ENCODE results near the gene ISX. TPM values are rescaled to one million over a fixed set of nuclear protein-coding genes. Genes with fewer than 3 reads are reported as not detected.

ISX gene
- total RNA-seq, 4 donors from 2014 or later = not detected

- no peaks in the 10 kb centered on the region for H3K36me3 ChIP-seq
- no peak for ATAC-seq
- no peaks in the 10 kb centered on the region for H3K4me1 ChIP-seq
- H3K9me3 ChIP-seq = no peaks in the 10 kb centered on the region
- H3K27ac ChIP-seq = no peak overlapping the region
- no peak overlapping the region for H3K4me3 ChIP-seq
- TF ChIP-seq EP300 (IDR thresholded peaks at IDR 0.05) (no peak), POLR2A (IDR thresholded peaks at IDR 0.05) (no peak), POLR2AphosphoS5 (IDR thresholded peaks at IDR 0.05) (no peak), CTCF (IDR thresholded peaks at IDR 0.05) (no peak)
- WGBS, 2 donors (ENCODE audit: low coverage in 1 of 2) = 88% methylated on average over 3 of the region's 3 CpGs; no CpG with 5 or more reads in 1 of the 2 donors
- peaks cover 12% of the 10 kb centered on the region for H3K27me3 ChIP-seq
Measured at GRCh38 chr22:35115515-35115914, 49.6 kb downstream of the ISX start.

GRCh38 chr22:35116269-35116668 lies 50.3 kb downstream of the ISX start:
- Histone ChIP-seq H3K4me3 (no peak overlapping the region), H3K4me1 (no peaks in the 10 kb centered on the region), H3K9me3 (no peaks in the 10 kb centered on the region), H3K27ac (no peak overlapping the region), H3K36me3 (no peaks in the 10 kb centered on the region), H3K27me3 (peaks cover 7% of the 10 kb centered on the region)
- 47% methylated on average over 4 of the region's 7 CpGs; no CpG with 5 or more reads in 1 of the 2 donors for WGBS, 2 donors (ENCODE audit: low coverage in 1 of 2)
- TF ChIP-seq EP300 (IDR thresholded peaks at IDR 0.05) = no peak
- TF ChIP-seq POLR2AphosphoS5 (IDR thresholded peaks at IDR 0.05) = no peak
- TF ChIP-seq POLR2A (IDR thresholded peaks at IDR 0.05) = no peak
- no peak for TF ChIP-seq CTCF (IDR thresholded peaks at IDR 0.05)
- no peak for ATAC-seq

GRCh38 chr22:35116817-35117216 lies 50.9 kb downstream of the ISX start:
- H3K4me1 ChIP-seq = no peaks in the 10 kb centered on the region
- no peak overlapping the region for H3K27ac ChIP-seq
- WGBS, 2 donors (ENCODE audit: low coverage in 1 of 2) = 80 to 83% methylated on average over 1 to 3 of the region's 9 CpGs
- peaks cover 7% of the 10 kb centered on the region for H3K27me3 ChIP-seq
- no peak for TF ChIP-seq CTCF (IDR thresholded peaks at IDR 0.05)
- no peak for TF ChIP-seq POLR2A (IDR thresholded peaks at IDR 0.05)
- TF ChIP-seq POLR2AphosphoS5 (IDR thresholded peaks at IDR 0.05) = no peak
- TF ChIP-seq EP300 (IDR thresholded peaks at IDR 0.05) = no peak
- no peaks in the 10 kb centered on the region for H3K36me3 ChIP-seq
- H3K9me3 ChIP-seq = no peaks in the 10 kb centered on the region
- ATAC-seq = no peak
- no peak overlapping the region for H3K4me3 ChIP-seq

- Histone ChIP-seq H3K9me3 (no peaks in the 10 kb centered on the region), H3K27me3 (peaks cover 7% of the 10 kb centered on the region), H3K4me1 (no peaks in the 10 kb centered on the region), H3K36me3 (no peaks in the 10 kb centered on the region), H3K27ac (no peak overlapping the region), H3K4me3 (no peak overlapping the region)
- ATAC-seq = no peak
- TF ChIP-seq CTCF (IDR thresholded peaks at IDR 0.05) = no peak
- no peak for TF ChIP-seq EP300 (IDR thresholded peaks at IDR 0.05)
- no peak for TF ChIP-seq POLR2A (IDR thresholded peaks at IDR 0.05)
- TF ChIP-seq POLR2AphosphoS5 (IDR thresholded peaks at IDR 0.05) = no peak
Measured at GRCh38 chr22:35119494-35119893, 53.5 kb downstream of the ISX start.

- TF ChIP-seq POLR2A (IDR thresholded peaks at IDR 0.05) (no peak), CTCF (IDR thresholded peaks at IDR 0.05) (no peak), POLR2AphosphoS5 (IDR thresholded peaks at IDR 0.05) (no peak), EP300 (IDR thresholded peaks at IDR 0.05) (no peak)
- ATAC-seq = no peak
- no peaks in the 10 kb centered on the region for H3K36me3 ChIP-seq
- 59 to 83% methylated on average over 1 to 2 of the region's 3 CpGs for WGBS, 2 donors (ENCODE audit: low coverage in 1 of 2)
- no peaks in the 10 kb centered on the region for H3K4me1 ChIP-seq
- no peak overlapping the region for H3K4me3 ChIP-seq
- H3K27ac ChIP-seq = no peak overlapping the region
- no peaks in the 10 kb centered on the region for H3K9me3 ChIP-seq
- peaks cover 24% of the 10 kb centered on the region for H3K27me3 ChIP-seq
Measured at GRCh38 chr22:35124691-35125219, 58.8 kb downstream of the ISX start.
